CD14-positive monocyte (primary cell): Measurements from ENCODE around the gene LNX2. TPM values are rescaled to one million over a fixed set of nuclear protein-coding genes. Genes with fewer than 3 reads are reported as not detected.

Experiments
- DNase-seq, 3 donors: peaks; one replicate each; pipeline ENCODE4 v3.0.0-alpha.2; 2011 to 2022
- H2AFZ ChIP-seq: 2 replicates; pipeline ENCODE4 v1.6.0; 2012; ENCODE audit warnings: mild to moderate bottlenecking, low read depth, low read length, inconsistent platforms; ENCODE audit not compliant: insufficient read depth, poor library complexity, severe bottlenecking
- H3K27ac ChIP-seq, 2 donors: 1 replicate in 1 of 2; 2 replicates in 1 of 2; pipeline ENCODE4 v1.5.1; 2012 to 2013; ENCODE audit warnings: low read length in 2 of 2, control low read depth in 1 of 2, inconsistent platforms in 1 of 2, low read depth in 1 of 2, mild to moderate bottlenecking in 1 of 2
- H3K27me3 ChIP-seq, 2 donors: one replicate each; pipeline versions ENCODE4 v1.6.0 to v1.6.1; 2011 to 2013; ENCODE audit warnings: low read length in 2 of 2; ENCODE audit not compliant: control insufficient read depth in 2 of 2, insufficient read depth in 2 of 2
- H3K36me3 ChIP-seq, 2 donors: replicated peaks in 1 of 2; 1 replicate in 1 of 2; 2 replicates in 1 of 2; pipeline versions ENCODE4 v1.5.1 to v1.6.1; 2012 to 2013; ENCODE audit warnings: low read length in 2 of 2, control low read depth in 1 of 2, inconsistent platforms in 1 of 2, mild to moderate bottlenecking in 1 of 2; ENCODE audit not compliant: insufficient read depth in 2 of 2, control insufficient read depth in 1 of 2
- H3K4me1 ChIP-seq, 2 donors: 1 replicate in 1 of 2; 2 replicates in 1 of 2; pipeline versions ENCODE4 v1.5.1 to v1.6.1; 2012 to 2013; ENCODE audit warnings: low read length in 2 of 2, control low read depth in 1 of 2, inconsistent platforms in 1 of 2, mild to moderate bottlenecking in 1 of 2, moderate library complexity in 1 of 2; ENCODE audit not compliant: insufficient read depth in 2 of 2, control insufficient read depth in 1 of 2
- H3K4me2 ChIP-seq: replicated peaks from 2 replicates; pipeline ENCODE3; 2012; ENCODE audit warnings: low read length, moderate library complexity, mild to moderate bottlenecking; ENCODE audit not compliant: poor library complexity, severe bottlenecking; ENCODE audit errors: extremely low read depth
- H3K4me3 ChIP-seq, 3 experiments: fragments of 200-600 bp in 1 of 3; sonication (generic) in 1 of 3; replicated peaks in 1 of 3; 1 replicate in 2 of 3; 2 replicates in 1 of 3; pipeline ENCODE4 v1.5.1; 2011 to 2013; ENCODE audit warnings: low read length in 3 of 3, mild to moderate bottlenecking in 3 of 3, control low read depth in 2 of 3, low read depth in 2 of 3, inconsistent platforms in 1 of 3, moderate library complexity in 1 of 3
- H3K79me2 ChIP-seq: 2 replicates; pipeline ENCODE4 v1.6.0; 2012; ENCODE audit warnings: mild to moderate bottlenecking, control low read depth, inconsistent platforms, low read length, moderate library complexity; ENCODE audit not compliant: insufficient read depth
- H3K9ac ChIP-seq: 2 replicates; pipeline ENCODE4 v1.6.0; 2017; ENCODE audit warnings: low read length, mild to moderate bottlenecking; ENCODE audit not compliant: insufficient read depth, poor library complexity, severe bottlenecking
- H3K9me3 ChIP-seq, 2 donors: replicated peaks in 1 of 2; 1 replicate in 1 of 2; 2 replicates in 1 of 2; pipeline versions ENCODE4 v1.5.1 to v1.6.1; 2012 to 2013; ENCODE audit warnings: low read length in 2 of 2, control low read depth in 1 of 2; ENCODE audit not compliant: control insufficient read depth in 1 of 2, insufficient read depth in 1 of 2
- H4K20me1 ChIP-seq: 2 replicates; pipeline ENCODE4 v1.6.0; 2012; ENCODE audit warnings: mild to moderate bottlenecking, low read length, control low read depth, moderate library complexity; ENCODE audit not compliant: insufficient read depth
- H3K27ac Mint-ChIP-seq, 7 donors: one replicate each; pipeline ENCODE4 v1.8.0; 2020; ENCODE audit warnings: mild to moderate bottlenecking in 7 of 7, mixed read lengths in 7 of 7, moderate library complexity in 6 of 7, inconsistent platforms in 2 of 7
- H3K27me3 Mint-ChIP-seq, 3 donors: one replicate each; pipeline ENCODE4 v1.8.0; 2021 to 2022; ENCODE audit warnings: low read depth in 3 of 3, mild to moderate bottlenecking in 3 of 3, mixed read lengths in 3 of 3, moderate library complexity in 3 of 3, inconsistent platforms in 1 of 3
- H3K36me3 Mint-ChIP-seq, 2 donors: one replicate each; pipeline ENCODE4 v1.8.0; 2020; ENCODE audit warnings: mixed read lengths in 2 of 2, inconsistent platforms in 1 of 2, mild to moderate bottlenecking in 1 of 2
- H3K4me1 Mint-ChIP-seq: one replicate; pipeline ENCODE4 v1.8.0; 2020; ENCODE audit warnings: mild to moderate bottlenecking, mixed read lengths
- H3K4me3 Mint-ChIP-seq, 2 donors: one replicate each; pipeline ENCODE4 v1.8.0; 2020; ENCODE audit warnings: mild to moderate bottlenecking in 2 of 2, mixed read lengths in 2 of 2, moderate library complexity in 1 of 2
- H3K9me3 Mint-ChIP-seq, 7 donors: one replicate each; pipeline ENCODE4 v1.8.0; 2020 to 2022; ENCODE audit warnings: mixed read lengths in 7 of 7, mild to moderate bottlenecking in 6 of 7, moderate library complexity in 6 of 7, inconsistent platforms in 2 of 7
- CTCF ChIP-seq: fragments of 200-600 bp; IDR thresholded peaks from one replicate; pipeline ENCODE4 v1.8.0; 2022; ENCODE audit warnings: antibody characterized with exemption, mild to moderate bottlenecking
- WGBS: methylation state at CpG from one replicate; pipeline ENCODE4 v1.1.5; 2013; ENCODE audit warnings: missing lambda C conversion rate; ENCODE audit not compliant: insufficient coverage; 5-methylcytosine and 5-hydroxymethylcytosine counted together
- intact Hi-C, 2 donors: fragments of 100-400 bp; cut with micrococcal nuclease; formaldehyde crosslinking; loops; one replicate each; pipeline versions ENCODE4 v1.15.0 to v1.15.1; 2023
- polyA plus RNA-seq, 3 donors: library from polyadenylated mRNA; depleted of rRNA in 1 of 3; unstranded in 2 of 3; stranded (reverse) in 1 of 3; fragments of 300-500 nt in 2 of 3; fragments of >200 nt in 1 of 3; fragmentation: Illumina TruSeq in 2 of 3; gene quantifications; 1 replicate in 2 of 3; 2 replicates in 1 of 3; pipeline ENCODE4 v1.2.3, GENCODE V29; 2012 to 2021

The LNX2 gene
- polyA plus RNA-seq, 3 donors, result 0.89 to 2.3 (median 1.5) TPM

GRCh38 chr13:27516103-27516502, 104.2 kb downstream of the LNX2 start:
- Mint-ChIP-seq H3K9me3 (peaks cover 0 to 4% (median 0%) of the 10 kb centered on the region in 7 donors), H3K27me3 (no peaks in the 10 kb centered on the region), H3K27ac (no peak overlapping the region), H3K4me3 (no peak overlapping the region), H3K36me3 (no peaks in the 10 kb centered on the region), H3K4me1 (no peaks in the 10 kb centered on the region)
- WGBS, result no CpG with 5 or more reads among the region's 1 CpG
- Histone ChIP-seq H3K4me3 (no peak overlapping the region), H3K9me3 (no peaks in the 10 kb centered on the region), H3K4me1 (no peaks in the 10 kb centered on the region), H3K4me2 (no peak overlapping the region), H2AFZ (no peak overlapping the region), H3K36me3 (no peaks in the 10 kb centered on the region), H4K20me1 (no peaks in the 10 kb centered on the region), H3K27me3 (no peaks in the 10 kb centered on the region), H3K27ac (no peak overlapping the region), H3K79me2 (no peaks in the 10 kb centered on the region), H3K9ac (no peak overlapping the region)
- intact Hi-C loops, result no loop called here
- DNase-seq, result no peak
- TF ChIP-seq CTCF, result no peak

GRCh38 chr13:27510082-27510481, 110.2 kb downstream of the LNX2 start:
- intact Hi-C loops, result no loop called here
- H3K27me3 ChIP-seq, result no peaks in the 10 kb centered on the region
- no peak overlapping the region for H3K4me2 ChIP-seq
- no peaks in the 10 kb centered on the region for H3K36me3 Mint-ChIP-seq
- 76% methylated on average over 5 of the region's 5 CpGs for WGBS
- H3K9me3 Mint-ChIP-seq, result peaks cover 0 to 5% (median 0%) of the 10 kb centered on the region in 7 donors
- no peak overlapping the region for H3K27ac ChIP-seq
- H3K4me3 ChIP-seq, result no peak overlapping the region
- no peaks in the 10 kb centered on the region for H3K4me1 Mint-ChIP-seq
- H3K9ac ChIP-seq, result no peak overlapping the region
- H3K4me1 ChIP-seq, result no peaks in the 10 kb centered on the region
- no peak overlapping the region for H3K4me3 Mint-ChIP-seq
- peak overlapping the region in 1 of 7 donors; percentile 43 for H3K27ac Mint-ChIP-seq
- no peaks in the 10 kb centered on the region for H3K36me3 ChIP-seq
- H3K9me3 ChIP-seq, result no peaks in the 10 kb centered on the region
- peaks cover 0 to 3% (median 2%) of the 10 kb centered on the region in 3 donors for H3K27me3 Mint-ChIP-seq
- DNase-seq, result no peak
- no peak for TF ChIP-seq CTCF
- no peaks in the 10 kb centered on the region for H3K79me2 ChIP-seq
- no peak overlapping the region for H2AFZ ChIP-seq
- no peaks in the 10 kb centered on the region for H4K20me1 ChIP-seq
